GM23338 (cell line): Measurements from ENCODE around the gene TRAPPC3L. TPM values are rescaled to one million over a fixed set of nuclear protein-coding genes. Genes with fewer than 3 reads are reported as not detected.

Experiments used
- ATAC-seq: fragments of 200-7000 bp; cut with Tn5 transposase; 3 replicates; pipeline ENCODE4 v1.9.1; 2020
- DNase-seq: peaks from one replicate; pipeline ENCODE4 v3.0.0-alpha.2; 2015; ENCODE audit warnings: low spot score
- H2AFZ ChIP-seq: fragments of 200-600 bp; sonication (generic); 2 replicates; pipeline ENCODE4 v1.8.0; 2016; ENCODE audit warnings: antibody characterized with exemption, mild to moderate bottlenecking, moderate library complexity
- H3F3A ChIP-seq: fragments of 200-600 bp; sonication (generic); replicated peaks from 2 replicates; pipeline ENCODE4 v1.8.0; 2017; ENCODE audit warnings: antibody characterized with exemption, mixed run types, low read depth
- H3K27ac ChIP-seq: fragments of 200-600 bp; sonication (generic); 2 replicates; pipeline ENCODE4 v1.6.1; 2016; ENCODE audit warnings: low read depth
- H3K27me3 ChIP-seq: fragments of 200-600 bp; sonication (generic); 2 replicates; pipeline ENCODE4 v1.8.0; 2016; ENCODE audit warnings: mild to moderate bottlenecking, mixed run types, moderate library complexity; ENCODE audit not compliant: insufficient read depth
- H3K36me3 ChIP-seq: fragments of 200-600 bp; sonication (generic); 2 replicates; pipeline ENCODE4 v1.8.0; 2016; ENCODE audit warnings: mild to moderate bottlenecking; ENCODE audit not compliant: insufficient read depth
- H3K4me1 ChIP-seq: fragments of 200-600 bp; sonication (generic); 2 replicates; pipeline ENCODE4 v1.8.0; 2016; ENCODE audit warnings: mild to moderate bottlenecking, moderate library complexity; ENCODE audit not compliant: insufficient read depth
- H3K4me2 ChIP-seq: fragments of 200-600 bp; sonication (generic); 2 replicates; pipeline ENCODE4 v1.7.1; 2017; ENCODE audit warnings: mixed run types
- H3K4me3 ChIP-seq: fragments of 200-600 bp; sonication (generic); 2 replicates; pipeline ENCODE4 v1.6.1; 2016; ENCODE audit warnings: mixed run types
- H3K79me2 ChIP-seq: fragments of 200-600 bp; sonication (generic); replicated peaks from 2 replicates; pipeline ENCODE4 v1.8.0; 2017; ENCODE audit warnings: mild to moderate bottlenecking; ENCODE audit not compliant: insufficient read depth
- H3K9me2 ChIP-seq: fragments of 200-600 bp; sonication (generic); 2 replicates; pipeline ENCODE4 v1.8.0; 2017; ENCODE audit not compliant: insufficient read depth
- H4K20me1 ChIP-seq: fragments of 200-600 bp; sonication (generic); replicated peaks from 2 replicates; pipeline ENCODE4 v1.8.0; 2017; ENCODE audit warnings: mild to moderate bottlenecking; ENCODE audit not compliant: insufficient read depth
- H3K27ac Mint-ChIP-seq: 2 replicates; pipeline ENCODE4 v1.8.0; 2020; ENCODE audit warnings: inconsistent platforms, mild to moderate bottlenecking, moderate library complexity, mixed read lengths
- H3K27me3 Mint-ChIP-seq: 3 replicates; pipeline ENCODE4 v1.8.0; 2022; ENCODE audit warnings: low read depth, mild to moderate bottlenecking, moderate library complexity, mixed read lengths, inconsistent platforms; ENCODE audit not compliant: insufficient read depth, poor library complexity
- H3K36me3 Mint-ChIP-seq: 3 replicates; pipeline ENCODE4 v1.8.0; 2021; ENCODE audit warnings: low read depth, mild to moderate bottlenecking, inconsistent platforms, moderate library complexity, mixed read lengths
- H3K4me1 Mint-ChIP-seq: 3 replicates; pipeline ENCODE4 v1.8.0; 2020; ENCODE audit warnings: mild to moderate bottlenecking, inconsistent platforms, mixed read lengths
- H3K4me3 Mint-ChIP-seq: 3 replicates; pipeline ENCODE4 v1.8.0; 2021; ENCODE audit warnings: moderate library complexity, mild to moderate bottlenecking, inconsistent platforms, mixed read lengths
- H3K9me3 Mint-ChIP-seq: 3 replicates; pipeline ENCODE4 v1.8.0; 2020; ENCODE audit warnings: moderate library complexity, mild to moderate bottlenecking, inconsistent platforms, mixed read lengths
- EZH2 ChIP-seq: fragments of 200-600 bp; sonication (generic); IDR thresholded peaks from one replicate; pipeline ENCODE4 v1.8.0; 2017; ENCODE audit warnings: antibody characterized with exemption, mild to moderate bottlenecking, low read depth; ENCODE audit not compliant: unreplicated experiment
- JUNB ChIP-seq: IDR thresholded peaks from one replicate; pipeline ENCODE4 v1.6.1; 2016; ENCODE audit warnings: antibody characterized with exemption; ENCODE audit not compliant: unreplicated experiment
- STAT1 ChIP-seq: IDR thresholded peaks from one replicate; pipeline ENCODE4 v1.6.1; 2016; ENCODE audit warnings: antibody characterized with exemption; ENCODE audit not compliant: unreplicated experiment
- ZNF331 ChIP-seq: fragments of 250-450 bp; sonication (Bioruptor Pico); IDR thresholded peaks from 2 replicates; pipeline ENCODE4 v1.5.0; 2020; ENCODE audit warnings: low read depth, mild to moderate bottlenecking, moderate library complexity
- polyA plus RNA-seq: library from polyadenylated mRNA; unstranded; fragments of >200 nt; fragmentation: Nextera tagmentation; extraction: Ambion mirVana; gene quantifications from 2 replicates; pipeline ENCODE4 v1.2.1, GENCODE V29; 2016
- total RNA-seq: library from RNA; depleted of rRNA; stranded (reverse); fragments of >200 nt; shearing (Covaris generic); gene quantifications from 2 replicates; pipeline ENCODE4 v1.2.3, GENCODE V29; 2014
- TF ChIP-seq, protein P1 (sequence below), 2 experiments: fragments of 200-600 bp in 1 of 2; sonication (generic) in 1 of 2; conservative IDR thresholded peaks; 2 replicates each; pipeline versions ENCODE4 v1.5.1 to v1.6.1; 2016 to 2017; ENCODE audit warnings: antibody characterized with exemption in 2 of 2, low read depth in 2 of 2, mild to moderate bottlenecking in 2 of 2, moderate library complexity in 1 of 2
- TF ChIP-seq, protein P2 (sequence below): IDR thresholded peaks from 2 replicates; pipeline ENCODE4 v1.6.1; 2016; ENCODE audit warnings: antibody characterized with exemption
- TF ChIP-seq, protein P3 (sequence below): fragments of 250-450 bp; sonication (Bioruptor Pico); IDR thresholded peaks from 2 replicates; pipeline ENCODE4 v1.5.0; 2020; ENCODE audit warnings: mild to moderate bottlenecking, moderate library complexity

The TRAPPC3L gene
- total and polyA plus RNA-seq, 2 experiments from 2014 or later, result not detected

DNA sequence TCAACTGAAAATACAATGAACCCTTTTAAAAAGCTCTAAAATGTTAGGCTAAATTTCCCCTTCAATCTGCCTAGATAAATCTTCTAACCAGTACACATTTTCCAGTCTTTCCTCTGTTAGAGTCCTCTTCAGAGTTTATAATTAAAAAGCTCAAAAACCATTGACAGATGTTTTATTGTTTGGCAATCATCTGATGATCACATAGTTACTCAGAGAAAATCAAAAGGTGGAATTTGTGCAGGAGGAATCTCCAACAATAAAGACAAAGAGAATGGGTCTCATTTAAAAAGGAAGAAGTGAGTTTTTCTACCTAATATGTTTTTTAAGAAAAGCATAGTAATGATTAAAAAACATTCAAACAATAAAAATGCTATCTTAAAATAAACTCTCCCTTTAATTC lies 3.1 kb downstream of the TRAPPC3L start:
- H3K9me2 ChIP-seq, result no peaks in the 10 kb centered on the region
- no peak overlapping the region for H3K4me2 ChIP-seq
- Mint-ChIP-seq H3K4me3 (no peak overlapping the region), H3K27ac (no peak overlapping the region), H3K36me3 (no peaks in the 10 kb centered on the region), H3K27me3 (no peaks in the 10 kb centered on the region), H3K9me3 (no peaks in the 10 kb centered on the region), H3K4me1 (peaks cover 6% of the 10 kb centered on the region; the same call in 2 of the 3 replicates)
- H3K27me3 ChIP-seq, result no peaks in the 10 kb centered on the region
- H3K4me3 ChIP-seq, result no peak overlapping the region
- no peak overlapping the region for H2AFZ ChIP-seq
- TF ChIP-seq, protein P1, sequence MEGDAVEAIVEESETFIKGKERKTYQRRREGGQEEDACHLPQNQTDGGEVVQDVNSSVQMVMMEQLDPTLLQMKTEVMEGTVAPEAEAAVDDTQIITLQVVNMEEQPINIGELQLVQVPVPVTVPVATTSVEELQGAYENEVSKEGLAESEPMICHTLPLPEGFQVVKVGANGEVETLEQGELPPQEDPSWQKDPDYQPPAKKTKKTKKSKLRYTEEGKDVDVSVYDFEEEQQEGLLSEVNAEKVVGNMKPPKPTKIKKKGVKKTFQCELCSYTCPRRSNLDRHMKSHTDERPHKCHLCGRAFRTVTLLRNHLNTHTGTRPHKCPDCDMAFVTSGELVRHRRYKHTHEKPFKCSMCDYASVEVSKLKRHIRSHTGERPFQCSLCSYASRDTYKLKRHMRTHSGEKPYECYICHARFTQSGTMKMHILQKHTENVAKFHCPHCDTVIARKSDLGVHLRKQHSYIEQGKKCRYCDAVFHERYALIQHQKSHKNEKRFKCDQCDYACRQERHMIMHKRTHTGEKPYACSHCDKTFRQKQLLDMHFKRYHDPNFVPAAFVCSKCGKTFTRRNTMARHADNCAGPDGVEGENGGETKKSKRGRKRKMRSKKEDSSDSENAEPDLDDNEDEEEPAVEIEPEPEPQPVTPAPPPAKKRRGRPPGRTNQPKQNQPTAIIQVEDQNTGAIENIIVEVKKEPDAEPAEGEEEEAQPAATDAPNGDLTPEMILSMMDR (conservative IDR thresholded peaks at IDR 0.05; ENCODE audit: low read depth in 2 of 2), result no peak
- TF ChIP-seq, protein P2, sequence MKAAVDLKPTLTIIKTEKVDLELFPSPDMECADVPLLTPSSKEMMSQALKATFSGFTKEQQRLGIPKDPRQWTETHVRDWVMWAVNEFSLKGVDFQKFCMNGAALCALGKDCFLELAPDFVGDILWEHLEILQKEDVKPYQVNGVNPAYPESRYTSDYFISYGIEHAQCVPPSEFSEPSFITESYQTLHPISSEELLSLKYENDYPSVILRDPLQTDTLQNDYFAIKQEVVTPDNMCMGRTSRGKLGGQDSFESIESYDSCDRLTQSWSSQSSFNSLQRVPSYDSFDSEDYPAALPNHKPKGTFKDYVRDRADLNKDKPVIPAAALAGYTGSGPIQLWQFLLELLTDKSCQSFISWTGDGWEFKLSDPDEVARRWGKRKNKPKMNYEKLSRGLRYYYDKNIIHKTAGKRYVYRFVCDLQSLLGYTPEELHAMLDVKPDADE, result no peak
- TF ChIP-seq STAT1 (no peak), EZH2 (no peak), JUNB (no peak), ZNF331 (CRISPR knock-in tag) (no peak)
- TF ChIP-seq, protein P3, sequence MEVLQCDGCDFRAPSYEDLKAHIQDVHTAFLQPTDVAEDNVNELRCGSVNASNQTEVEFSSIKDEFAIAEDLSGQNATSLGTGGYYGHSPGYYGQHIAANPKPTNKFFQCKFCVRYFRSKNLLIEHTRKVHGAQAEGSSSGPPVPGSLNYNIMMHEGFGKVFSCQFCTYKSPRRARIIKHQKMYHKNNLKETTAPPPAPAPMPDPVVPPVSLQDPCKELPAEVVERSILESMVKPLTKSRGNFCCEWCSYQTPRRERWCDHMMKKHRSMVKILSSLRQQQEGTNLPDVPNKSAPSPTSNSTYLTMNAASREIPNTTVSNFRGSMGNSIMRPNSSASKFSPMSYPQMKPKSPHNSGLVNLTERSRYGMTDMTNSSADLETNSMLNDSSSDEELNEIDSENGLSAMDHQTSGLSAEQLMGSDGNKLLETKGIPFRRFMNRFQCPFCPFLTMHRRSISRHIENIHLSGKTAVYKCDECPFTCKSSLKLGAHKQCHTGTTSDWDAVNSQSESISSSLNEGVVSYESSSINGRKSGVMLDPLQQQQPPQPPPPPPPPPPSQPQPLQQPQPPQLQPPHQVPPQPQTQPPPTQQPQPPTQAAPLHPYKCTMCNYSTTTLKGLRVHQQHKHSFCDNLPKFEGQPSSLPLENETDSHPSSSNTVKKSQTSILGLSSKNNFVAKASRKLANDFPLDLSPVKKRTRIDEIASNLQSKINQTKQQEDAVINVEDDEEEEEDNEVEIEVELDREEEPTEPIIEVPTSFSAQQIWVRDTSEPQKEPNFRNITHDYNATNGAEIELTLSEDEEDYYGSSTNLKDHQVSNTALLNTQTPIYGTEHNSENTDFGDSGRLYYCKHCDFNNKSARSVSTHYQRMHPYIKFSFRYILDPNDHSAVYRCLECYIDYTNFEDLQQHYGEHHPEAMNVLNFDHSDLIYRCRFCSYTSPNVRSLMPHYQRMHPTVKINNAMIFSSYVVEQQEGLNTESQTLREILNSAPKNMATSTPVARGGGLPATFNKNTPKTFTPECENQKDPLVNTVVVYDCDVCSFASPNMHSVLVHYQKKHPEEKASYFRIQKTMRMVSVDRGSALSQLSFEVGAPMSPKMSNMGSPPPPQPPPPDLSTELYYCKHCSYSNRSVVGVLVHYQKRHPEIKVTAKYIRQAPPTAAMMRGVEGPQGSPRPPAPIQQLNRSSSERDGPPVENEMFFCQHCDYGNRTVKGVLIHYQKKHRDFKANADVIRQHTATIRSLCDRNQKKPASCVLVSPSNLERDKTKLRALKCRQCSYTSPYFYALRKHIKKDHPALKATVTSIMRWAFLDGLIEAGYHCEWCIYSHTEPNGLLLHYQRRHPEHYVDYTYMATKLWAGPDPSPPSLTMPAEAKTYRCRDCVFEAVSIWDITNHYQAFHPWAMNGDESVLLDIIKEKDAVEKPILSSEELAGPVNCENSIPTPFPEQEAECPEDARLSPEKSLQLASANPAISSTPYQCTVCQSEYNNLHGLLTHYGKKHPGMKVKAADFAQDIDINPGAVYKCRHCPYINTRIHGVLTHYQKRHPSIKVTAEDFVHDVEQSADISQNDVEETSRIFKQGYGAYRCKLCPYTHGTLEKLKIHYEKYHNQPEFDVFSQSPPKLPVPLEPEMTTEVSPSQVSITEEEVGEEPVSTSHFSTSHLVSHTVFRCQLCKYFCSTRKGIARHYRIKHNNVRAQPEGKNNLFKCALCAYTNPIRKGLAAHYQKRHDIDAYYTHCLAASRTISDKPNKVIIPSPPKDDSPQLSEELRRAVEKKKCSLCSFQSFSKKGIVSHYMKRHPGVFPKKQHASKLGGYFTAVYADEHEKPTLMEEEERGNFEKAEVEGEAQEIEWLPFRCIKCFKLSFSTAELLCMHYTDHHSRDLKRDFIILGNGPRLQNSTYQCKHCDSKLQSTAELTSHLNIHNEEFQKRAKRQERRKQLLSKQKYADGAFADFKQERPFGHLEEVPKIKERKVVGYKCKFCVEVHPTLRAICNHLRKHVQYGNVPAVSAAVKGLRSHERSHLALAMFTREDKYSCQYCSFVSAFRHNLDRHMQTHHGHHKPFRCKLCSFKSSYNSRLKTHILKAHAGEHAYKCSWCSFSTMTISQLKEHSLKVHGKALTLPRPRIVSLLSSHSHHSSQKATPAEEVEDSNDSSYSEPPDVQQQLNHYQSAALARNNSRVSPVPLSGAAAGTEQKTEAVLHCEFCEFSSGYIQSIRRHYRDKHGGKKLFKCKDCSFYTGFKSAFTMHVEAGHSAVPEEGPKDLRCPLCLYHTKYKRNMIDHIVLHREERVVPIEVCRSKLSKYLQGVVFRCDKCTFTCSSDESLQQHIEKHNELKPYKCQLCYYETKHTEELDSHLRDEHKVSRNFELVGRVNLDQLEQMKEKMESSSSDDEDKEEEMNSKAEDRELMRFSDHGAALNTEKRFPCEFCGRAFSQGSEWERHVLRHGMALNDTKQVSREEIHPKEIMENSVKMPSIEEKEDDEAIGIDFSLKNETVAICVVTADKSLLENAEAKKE (CRISPR knock-in tag), result no peak
- no peaks in the 10 kb centered on the region for H3F3A ChIP-seq
- H3K79me2 ChIP-seq, result no peaks in the 10 kb centered on the region
- DNase-seq (no peak), ATAC-seq (no peak)
- no peaks in the 10 kb centered on the region; the same call in 1 of the 2 replicates for H3K4me1 ChIP-seq
- H3K36me3 ChIP-seq, result no peaks in the 10 kb centered on the region
- H4K20me1 ChIP-seq, result no peaks in the 10 kb centered on the region
- H3K27ac ChIP-seq, result no peak overlapping the region
